ACHN (cell line): Measurements from ENCODE around the gene UBE2J2.
A peak's percentile ranks its signal among the peaks of the same experiment; 100 is the strongest.
"Not testable (repeated sequence)": the region's sequence is repeated elsewhere in the genome, so short reads cannot be mapped to it uniquely, and the experiment has no call there.

Experiments
- DNase-seq: peaks from one replicate; pipeline ENCODE4 v3.0.0-alpha.2; 2015
- in situ Hi-C: cut with HindIII; loops from 2 replicates; pipeline ENCODE4 v1.10.0; 2017; ENCODE audit warnings: low sequenced_read_pairs, low pct_ligation_motif_present, low pct_unique_long_range_greater_than_20kb

UBE2J2 gene

DNA sequence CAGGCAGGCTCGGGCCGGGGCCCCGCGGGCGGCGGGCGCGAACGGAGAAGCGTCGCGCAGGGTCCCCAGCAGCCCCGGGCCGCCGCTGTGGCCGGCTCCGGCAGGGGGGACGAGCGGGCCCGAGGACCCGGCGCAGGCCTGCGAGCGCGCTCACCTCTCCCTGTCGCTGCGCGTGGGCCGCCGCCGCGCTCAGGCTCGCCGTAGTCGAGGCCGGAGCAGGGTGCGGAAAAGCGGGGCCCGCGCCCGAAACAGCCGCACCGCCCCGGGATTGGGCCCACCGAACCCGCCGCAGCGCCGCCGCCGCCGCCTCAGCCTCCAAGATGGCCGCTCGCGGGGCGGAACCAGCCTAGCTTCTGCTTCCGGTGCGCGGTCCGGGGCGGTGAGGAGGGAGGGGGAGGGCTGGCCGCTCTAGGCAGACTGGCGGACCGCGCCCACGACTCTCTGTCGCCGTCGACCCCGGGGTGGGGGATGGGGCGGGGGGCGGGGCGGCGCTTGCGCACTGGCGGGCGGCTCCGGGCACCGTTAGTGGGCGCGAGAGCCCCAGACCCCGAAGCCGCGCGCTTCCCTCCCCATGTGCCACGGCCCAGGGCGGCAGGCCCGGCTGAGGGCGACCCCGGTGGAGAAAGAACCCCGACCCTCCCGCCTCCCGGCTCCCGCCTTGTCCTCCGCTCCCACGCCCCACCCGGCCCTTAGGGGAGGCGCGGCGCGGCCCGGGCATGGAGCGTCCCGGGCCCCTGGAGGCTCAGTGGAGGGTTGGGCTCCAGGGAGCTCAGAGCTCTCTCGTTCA lies at the start of gene UBE2J2:
UBE2J2 (minus strand) TSS at position 343 of the 787 bp plus-strand sequence. CDS start 5,862 bp downstream, outside the sequence.
- in situ Hi-C loops = no loop called here
- DNase-seq = peak; percentile 86

DNA sequence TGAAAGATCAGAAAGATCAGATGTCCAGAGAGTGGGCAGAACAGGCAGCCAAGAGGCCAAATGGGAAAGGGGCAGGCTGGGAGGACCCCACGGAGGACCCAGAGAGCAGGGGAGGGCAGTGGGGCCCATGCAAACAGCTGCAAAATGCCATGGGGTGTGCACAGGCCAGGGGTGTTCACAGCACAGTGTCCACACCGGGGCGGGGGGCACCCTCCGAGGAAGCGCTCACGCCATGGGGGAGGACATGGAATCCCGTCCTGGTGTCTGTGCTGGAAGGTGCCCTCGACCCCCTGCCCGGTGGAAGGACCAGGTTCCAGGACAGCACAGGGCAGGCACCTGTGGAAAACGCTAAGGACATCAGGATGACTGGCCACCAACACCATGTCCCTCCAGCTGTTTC lies 49.3 kb upstream of the UBE2J2 start:
- in situ Hi-C loops = no loop called here
- no peak for DNase-seq

DNA sequence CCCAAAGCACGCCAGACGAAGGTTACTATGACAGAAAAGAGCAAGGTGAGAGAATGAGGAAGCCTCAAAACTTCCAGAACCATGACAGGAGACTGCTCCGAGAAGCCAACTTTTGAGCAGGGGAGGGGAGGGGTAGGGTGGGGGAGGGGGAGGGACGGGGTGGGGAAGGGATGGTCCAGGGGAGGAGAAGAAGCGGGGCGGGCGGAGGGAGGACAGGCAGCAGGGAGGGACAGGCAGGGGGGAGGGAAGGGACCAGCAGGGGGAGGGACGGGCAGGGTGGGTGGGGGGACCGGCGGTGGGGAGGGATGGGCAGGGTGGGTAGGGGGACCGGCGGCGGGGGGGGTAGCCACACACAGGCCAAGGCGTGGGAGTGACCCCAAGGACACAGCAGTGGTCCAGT lies 48.8 kb upstream of the UBE2J2 start:
- no peak for DNase-seq
- in situ Hi-C loops = no loop called here

DNA sequence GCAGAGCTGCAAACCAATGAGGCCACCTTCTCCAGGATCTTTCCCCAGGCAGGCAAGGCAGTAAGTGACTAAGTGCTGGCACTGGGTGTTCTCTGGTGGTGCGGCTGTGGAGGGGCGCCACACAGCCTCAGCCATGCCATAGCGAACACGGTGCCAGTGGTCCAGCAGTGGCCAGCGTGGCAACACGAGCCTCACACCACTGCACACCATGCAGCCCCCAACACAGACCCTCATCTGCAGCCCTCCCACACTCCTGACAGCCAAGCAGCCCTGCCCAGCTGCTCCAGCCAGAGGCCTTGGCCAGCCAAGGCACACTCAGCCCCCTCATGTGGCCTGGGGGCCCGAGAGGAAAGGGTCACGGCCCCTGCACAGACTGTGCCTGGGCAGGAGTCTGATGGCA lies 47.8 kb upstream of the UBE2J2 start:
- DNase-seq = no peak
- in situ Hi-C loops = no loop called here

- no peak for DNase-seq
- in situ Hi-C loops = no loop called here
Measured at GRCh38 chr1:1320666-1321448, 47.2 kb upstream of the UBE2J2 start.

DNA sequence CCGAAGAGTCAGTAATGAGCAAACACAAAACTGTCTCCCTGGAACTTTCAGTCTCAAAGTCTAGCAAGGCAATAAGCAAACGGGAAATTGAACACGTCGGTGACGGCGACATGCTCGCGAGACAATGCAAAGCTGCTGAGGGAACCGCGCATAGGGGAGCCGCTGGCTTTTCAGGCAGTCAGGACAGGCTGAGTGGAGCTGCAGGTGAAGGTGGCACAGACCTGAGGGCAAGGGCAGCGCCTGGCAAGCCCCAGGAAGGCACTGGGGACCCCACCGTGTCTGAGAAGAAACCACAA lies 45.9 kb upstream of the UBE2J2 start:
- no peak for DNase-seq
- in situ Hi-C loops = no loop called here

DNA sequence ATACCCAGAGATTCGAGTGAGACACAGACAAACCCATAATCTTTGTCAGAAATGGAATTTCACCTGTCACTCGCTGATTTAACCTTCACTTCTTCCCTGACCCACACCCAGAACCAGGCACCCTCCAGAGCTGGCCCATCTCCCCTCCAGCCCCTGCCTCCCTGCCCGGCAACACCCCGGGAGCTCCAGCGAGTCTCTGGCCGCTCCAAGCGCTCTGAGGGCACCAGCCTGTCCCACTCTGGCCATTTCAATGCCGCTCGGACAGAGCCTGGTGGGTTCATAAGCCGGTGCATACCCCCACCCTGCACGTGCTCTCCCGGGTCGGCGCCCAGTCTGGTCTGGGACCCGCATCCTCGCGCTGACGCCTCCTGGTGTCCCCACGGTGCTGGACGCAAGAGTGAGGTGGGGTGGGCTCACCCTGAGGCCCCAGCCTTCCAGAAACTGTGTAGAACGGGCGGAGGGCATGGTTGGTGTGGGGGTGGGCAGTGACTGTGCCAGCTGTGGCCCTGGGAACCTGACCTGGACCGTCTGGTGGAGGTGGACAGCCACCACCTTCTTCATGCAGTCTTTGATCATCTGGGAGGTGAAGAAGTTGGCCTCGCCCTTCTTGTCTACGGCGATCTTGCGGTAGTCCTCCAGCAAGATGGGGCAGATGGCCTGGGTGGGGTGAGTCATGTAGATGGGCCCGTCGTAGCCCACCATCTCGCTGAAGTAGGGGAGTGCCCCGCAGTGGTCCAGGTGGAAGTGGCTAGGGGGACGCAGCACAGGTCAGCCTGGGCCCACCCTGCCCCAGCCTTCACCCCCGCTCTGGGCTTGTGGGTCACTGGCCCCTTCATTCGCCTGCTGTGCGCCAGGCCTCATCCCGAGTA lies 45.4 kb upstream of the UBE2J2 start:
- in situ Hi-C loops = no loop called here
- DNase-seq = no peak

- peak; percentile 83 for DNase-seq
- in situ Hi-C loops = no loop called here
Measured at GRCh38 chr1:1318131-1318652, 44.5 kb upstream of the UBE2J2 start.

- in situ Hi-C loops = no loop called here
- DNase-seq = no peak
Measured at GRCh38 chr1:1317420-1317819, 43.8 kb upstream of the UBE2J2 start.

DNA sequence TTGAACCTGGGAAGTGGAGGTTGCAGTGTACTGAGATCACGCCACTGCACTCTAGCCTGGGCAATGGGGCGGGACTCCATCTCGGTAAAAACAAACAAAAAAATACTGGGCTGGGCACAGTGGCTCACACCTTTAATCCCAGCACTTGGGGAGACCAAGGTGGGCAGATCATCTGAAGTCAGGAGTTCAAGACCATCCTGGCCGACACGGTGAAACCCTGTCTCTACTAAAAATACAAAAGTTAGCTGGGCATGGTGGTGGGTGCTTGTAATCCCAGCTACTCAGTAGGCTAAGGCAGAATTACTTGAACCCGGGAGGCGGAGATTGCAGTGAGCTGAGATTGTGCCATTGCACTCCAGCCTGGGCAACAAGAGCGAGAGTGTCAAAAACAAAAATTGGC lies 42.5 kb upstream of the UBE2J2 start:
- DNase-seq, in situ Hi-C loops: not testable (repeated sequence)

GRCh38 chr1:1315435-1315954 lies 41.8 kb upstream of the UBE2J2 start:
- in situ Hi-C loops = no loop called here
- DNase-seq = no peak

DNA sequence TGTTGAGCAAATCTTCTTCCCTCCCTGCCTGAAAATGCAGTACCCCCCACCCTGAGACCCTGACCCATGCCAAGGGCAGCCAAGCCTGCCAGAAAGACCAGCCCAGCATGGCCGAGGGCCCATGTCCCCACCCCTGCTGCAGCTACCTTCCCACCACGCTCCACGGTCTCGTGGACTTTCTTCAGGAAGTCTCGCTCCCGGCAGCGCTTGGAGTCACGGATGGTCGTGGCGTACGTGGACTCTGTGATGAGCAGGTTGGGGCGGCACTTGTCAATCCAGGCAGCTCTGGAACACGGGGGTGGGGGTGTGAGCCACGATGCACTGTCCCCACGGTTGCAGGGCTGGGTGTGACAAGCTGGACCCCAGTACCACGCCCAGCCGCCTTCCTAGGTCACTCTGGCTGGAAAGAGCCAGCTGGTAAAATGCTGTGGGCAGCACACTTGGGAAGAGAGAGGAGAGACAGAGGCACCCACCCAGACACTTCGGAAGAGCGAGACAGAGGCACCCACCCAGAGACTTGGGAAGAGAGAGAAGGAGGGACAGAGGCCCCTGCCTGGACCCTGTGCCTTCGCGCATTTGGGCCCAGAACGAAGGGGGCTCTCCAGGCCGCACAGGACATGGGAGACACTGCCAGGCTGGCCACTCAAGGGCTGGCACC lies 41.2 kb upstream of the UBE2J2 start:
- in situ Hi-C loops = no loop called here
- DNase-seq = no peak

GRCh38 chr1:1314237-1314586 lies 40.6 kb upstream of the UBE2J2 start:
- in situ Hi-C loops = no loop called here
- no peak for DNase-seq

DNA sequence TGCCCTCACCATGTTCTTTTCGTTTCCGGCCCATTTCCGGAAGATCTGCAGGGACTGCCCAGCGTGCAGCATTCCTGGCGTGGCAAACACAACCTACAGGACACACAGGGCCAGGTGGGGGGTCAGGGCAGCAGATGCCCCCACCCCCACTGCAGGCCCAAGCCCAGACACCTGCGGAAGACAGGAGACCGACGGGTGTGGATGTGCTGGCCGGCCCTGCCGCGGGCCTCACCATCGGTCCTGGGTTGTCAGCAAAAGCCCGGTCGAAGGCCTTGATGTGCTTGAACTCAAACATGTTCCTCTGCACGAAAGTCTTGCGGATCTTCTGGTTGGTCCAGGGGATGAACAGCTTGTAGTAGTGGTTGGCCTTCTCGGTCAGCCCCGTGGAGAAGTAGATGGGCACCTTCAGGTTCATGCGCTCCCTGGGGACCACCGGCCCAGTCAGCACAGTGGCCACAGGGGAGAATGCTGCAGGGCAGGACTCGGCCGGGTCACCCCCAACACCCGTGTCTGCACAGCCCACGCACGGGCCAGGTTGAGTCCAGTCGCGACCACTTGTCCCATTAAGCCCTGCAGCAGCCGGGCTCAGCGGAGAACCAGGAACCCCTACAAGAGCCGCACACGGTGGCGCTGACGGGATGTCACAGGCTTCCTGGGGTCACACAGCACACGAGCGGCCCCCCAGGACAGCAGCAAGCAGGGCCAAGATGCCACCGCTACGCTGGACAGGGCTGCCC lies 40.0 kb upstream of the UBE2J2 start:
- in situ Hi-C loops = no loop called here
- DNase-seq = no peak

DNA sequence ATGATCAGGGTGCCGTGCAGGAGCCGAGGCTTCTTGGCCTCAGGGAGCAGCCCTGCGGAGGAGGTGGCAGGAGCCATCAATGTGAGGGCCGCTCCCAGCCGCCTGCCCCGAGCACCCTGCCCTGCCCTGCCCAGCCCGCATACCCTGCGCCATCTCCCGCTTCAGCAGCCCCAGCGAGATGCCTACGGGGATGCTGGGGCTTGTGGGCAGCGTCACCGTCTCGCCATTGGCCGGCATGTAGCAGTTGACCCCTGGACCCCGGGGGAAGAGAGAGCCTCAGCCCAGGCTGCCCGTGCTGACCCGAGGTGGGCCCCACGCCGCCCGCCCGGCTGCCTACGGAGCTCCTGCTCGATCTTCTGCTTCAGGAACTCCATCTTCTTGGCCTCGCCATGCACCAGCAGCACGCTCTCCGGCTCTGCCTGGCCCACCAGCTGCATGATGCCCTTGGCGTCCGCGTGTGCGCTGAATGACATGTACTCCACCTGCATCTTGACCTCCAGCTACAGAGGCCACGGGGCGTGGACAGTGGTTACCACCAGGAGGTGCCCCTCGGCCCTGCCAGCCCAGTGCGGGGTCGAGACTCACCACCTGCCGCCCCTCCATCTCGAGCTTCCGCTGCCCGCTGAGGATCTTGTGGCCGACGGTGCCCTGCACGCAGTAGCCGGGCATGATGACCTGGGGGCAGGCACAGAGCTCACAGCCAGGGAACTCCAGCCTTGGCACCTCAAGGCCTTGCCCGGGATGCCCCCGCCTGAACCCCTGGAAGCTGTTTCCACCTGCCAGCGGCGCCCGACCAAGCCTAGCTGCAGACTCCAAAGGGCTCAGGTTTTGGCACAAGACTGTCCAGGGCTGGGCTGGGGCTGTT lies 39.0 kb upstream of the UBE2J2 start:
- no peak for DNase-seq
- in situ Hi-C loops = no loop called here

GRCh38 chr1:1311107-1312104 lies 37.8 kb upstream of the UBE2J2 start:
- in situ Hi-C loops = no loop called here
- DNase-seq = no peak
